ENCODE data around the gene OR51B6.
"Not testable (repeated sequence)": the region's sequence is repeated elsewhere in the genome, so short reads cannot be mapped to it uniquely, and the experiment has no call there.

Gene OR51B6, protein sequence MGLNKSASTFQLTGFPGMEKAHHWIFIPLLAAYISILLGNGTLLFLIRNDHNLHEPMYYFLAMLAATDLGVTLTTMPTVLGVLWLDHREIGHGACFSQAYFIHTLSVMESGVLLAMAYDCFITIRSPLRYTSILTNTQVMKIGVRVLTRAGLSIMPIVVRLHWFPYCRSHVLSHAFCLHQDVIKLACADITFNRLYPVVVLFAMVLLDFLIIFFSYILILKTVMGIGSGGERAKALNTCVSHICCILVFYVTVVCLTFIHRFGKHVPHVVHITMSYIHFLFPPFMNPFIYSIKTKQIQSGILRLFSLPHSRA
- 0 to 0.03 (median 0) reads per million in 18 experiments for total RNA-seq

DNA sequence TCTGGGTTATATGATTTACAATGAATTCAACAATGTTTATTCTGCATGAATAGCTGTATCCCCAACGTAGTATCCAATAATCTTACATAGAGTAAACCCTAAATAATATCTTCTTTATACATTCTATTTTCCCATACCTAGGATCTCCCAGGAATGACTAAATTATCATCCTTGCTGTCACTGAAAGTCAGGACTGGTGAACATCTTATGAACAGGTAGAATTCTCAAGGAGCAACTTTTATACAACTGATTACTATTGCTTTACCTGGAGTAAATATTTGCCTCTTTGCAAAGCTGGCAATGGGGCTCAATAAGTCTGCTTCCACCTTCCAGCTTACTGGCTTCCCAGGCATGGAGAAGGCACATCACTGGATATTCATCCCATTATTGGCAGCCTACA lies at the start of gene OR51B6:
Gene OR51B6, plus strand, starts transcription at position 301 of the 400 bp plus-strand sequence. Its CDS starts 0 bp downstream, at position 301.
- no peak for DNase-seq

DNA sequence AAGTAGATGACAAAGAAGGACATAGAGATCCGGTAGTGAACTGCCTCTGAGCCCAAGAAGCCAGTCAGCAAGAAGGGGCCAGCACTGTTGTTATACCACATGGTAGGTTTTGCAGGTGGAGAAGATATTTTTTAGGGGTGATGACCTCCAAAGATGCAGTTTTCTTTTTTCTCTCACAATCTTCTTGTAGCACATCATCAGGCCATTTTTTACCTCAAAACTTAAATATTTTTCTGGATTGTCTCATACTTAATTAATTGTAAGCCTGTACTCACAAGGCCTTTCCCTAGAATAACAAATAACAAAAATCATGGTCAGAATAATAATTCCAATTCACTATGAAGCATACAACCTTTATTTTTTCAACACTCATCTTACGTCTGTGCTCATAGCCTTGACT lies 49.5 kb upstream of the OR51B6 start, which contains the start of gene OR51B4:
Gene OR51B4, minus strand, starts transcription at position 101 of the 400 bp plus-strand sequence. Its CDS starts 0 bp downstream, at position 101.
- DNase-seq = no peak

DNA sequence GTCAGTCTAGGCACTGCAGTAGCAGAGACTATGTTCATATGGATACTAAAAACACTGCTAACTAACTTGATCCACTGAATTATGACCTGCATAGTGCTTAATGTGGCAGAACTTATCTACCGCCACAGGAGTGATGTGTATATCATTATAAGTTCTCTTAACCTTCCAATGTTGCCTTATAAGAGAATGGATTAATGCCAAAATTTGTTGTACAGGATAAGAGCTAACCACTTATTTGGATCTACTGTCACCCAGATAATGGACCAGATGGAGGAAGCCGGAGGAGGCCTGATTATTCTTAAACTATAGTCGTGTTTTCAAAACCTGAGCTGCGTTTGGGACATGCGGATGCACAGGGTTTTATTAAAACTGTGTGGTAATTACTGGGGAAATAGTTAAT lies 47.7 kb upstream of the OR51B6 start:
- no peak for DNase-seq

DNA sequence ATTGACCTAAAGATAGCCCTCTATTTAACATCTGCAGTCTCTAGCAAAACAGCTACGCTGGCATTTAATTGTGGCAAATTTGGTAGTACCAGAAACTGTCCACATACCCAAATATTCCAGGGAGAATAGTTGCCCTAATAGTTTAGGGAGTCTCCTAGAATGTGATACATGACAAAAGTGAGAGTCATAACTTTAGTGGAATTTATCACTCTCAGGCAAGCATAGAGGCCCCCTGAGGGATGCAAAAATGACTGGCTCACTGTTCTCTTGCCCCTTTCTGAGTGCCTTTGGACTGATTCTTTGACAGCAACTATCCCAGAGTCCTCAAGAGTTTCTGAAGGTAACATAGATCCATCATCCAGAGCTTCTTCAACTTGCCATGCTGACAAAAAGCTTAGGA lies 47.3 kb upstream of the OR51B6 start:
- no peak for DNase-seq

DNA sequence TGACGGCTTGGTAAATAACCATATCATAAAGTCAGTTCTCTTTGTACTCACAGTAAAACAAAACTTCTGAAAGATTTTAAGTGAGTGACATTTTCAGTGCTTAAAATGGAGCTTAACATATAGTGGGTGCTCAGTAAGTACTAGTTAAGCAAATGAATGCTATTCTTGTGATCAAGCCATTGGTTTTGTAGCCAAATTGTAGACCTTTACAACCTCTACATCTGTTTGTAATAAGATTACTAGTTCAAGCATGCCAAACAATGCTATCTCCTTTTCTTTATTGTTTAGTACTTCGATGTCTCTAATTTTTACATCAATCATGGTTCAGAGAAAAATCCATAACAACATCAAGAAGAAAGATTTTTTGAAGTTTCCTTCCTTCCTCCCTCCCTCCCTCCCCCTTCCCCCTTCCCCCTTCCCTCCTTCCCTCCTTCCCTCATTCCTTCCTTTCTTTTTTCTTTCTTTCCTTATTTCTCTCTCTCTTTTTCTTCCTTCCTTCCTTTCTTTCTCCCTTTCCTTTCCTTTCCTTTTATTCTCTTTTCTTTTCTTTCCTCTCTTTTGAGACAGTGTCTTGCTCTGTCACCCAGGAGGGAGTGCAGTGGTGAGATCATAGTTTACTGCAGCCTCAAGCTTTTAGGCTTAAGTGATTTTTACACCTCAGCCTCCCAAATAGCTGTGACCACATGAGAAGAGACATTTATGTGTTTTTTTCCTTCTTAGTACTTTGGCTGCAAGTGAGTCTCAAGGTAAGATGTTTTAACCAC lies 43.9 kb upstream of the OR51B6 start:
- no peak for DNase-seq

DNA sequence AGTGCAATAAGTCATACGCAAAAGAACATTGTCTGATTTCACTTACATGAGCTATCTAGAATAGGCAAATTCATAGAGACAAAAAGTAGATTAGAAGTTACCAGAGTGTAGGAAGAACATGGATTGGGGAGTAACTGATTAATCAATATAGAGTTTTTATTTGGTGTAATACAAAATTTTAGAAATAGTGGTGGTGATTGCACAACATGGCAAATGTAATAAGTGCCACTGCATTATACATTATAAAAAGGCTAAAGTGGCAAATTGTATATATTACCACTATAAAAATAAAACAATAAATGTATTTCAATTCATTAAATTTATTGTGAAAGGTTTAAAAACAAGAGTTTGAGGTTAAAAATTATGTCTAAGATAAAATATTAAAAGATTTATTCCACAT lies 40.9 kb upstream of the OR51B6 start:
- DNase-seq = no peak

DNA sequence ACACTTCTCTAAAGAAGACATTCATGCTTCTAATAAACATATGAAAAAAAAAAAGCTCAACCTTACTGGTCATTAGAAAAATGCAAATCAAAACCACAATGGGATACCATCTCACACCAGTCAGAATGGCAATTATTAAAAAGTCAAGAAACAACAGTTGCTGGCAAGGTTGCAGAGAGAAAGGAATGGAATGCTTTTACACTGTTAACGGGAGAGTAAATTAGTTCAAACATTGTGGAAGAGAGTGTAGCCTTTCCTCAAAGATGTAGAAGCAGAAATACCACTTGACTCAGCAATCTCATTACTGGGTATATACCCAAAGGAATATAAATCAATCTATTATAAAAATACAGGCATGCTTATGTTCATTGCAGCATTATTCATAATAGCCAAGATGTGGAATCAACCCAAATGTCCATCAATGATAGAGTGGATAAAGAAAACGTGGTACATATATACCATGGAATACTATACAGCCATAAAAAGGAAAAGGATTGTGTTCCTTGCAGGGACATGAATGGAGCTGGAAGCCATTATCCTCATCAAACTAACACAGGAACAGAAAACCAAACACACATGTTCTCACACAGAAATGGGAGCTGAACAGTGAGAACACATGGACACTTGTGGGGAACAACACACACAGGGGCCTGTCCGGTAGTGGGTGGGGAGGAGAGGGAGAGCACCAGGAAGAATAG lies 37.8 kb upstream of the OR51B6 start:
- DNase-seq = not testable (repeated sequence)

DNA sequence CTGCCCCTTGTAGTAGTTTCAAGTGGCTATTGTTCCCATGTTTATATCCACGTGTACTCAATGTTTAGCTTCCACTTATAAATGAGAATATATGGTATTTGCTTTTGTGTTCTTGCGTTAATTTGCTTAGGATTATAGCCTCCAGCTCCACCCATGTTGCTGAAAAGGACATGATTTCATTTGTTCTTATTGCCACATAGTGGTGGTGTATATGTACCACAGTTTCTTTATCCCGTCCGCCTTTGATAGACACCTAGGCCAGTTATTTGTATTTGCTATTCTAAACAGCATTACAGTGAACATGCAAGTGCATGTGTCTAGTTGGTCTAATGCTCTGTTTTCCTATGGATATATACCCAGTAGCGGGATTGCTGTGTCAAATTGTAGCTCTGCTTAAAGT lies 34.0 kb upstream of the OR51B6 start:
- DNase-seq = no peak

DNA sequence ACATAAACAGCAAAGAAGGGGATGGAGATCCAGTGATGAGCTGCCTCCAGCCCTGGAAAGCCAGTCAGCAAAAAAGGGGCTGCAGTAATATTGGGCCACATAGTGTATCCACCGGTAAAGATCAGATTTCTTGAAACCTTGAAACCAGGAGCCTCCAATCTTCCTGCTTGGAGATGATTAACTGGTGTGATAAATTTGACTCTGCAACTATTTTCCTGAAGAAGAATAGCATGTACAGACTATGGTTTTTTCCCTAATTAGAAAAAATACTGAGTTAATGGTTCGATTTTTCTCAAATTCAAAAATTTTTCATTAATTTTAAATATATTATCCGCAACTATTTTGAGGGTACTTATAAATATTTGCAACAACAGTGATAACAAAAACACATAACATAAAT lies 27.1 kb upstream of the OR51B6 start, which contains the start of gene OR51B2:
Gene OR51B2, minus strand, starts transcription at position 101 of the 400 bp plus-strand sequence. Its CDS starts 0 bp downstream, at position 101.
- no peak for DNase-seq

DNA sequence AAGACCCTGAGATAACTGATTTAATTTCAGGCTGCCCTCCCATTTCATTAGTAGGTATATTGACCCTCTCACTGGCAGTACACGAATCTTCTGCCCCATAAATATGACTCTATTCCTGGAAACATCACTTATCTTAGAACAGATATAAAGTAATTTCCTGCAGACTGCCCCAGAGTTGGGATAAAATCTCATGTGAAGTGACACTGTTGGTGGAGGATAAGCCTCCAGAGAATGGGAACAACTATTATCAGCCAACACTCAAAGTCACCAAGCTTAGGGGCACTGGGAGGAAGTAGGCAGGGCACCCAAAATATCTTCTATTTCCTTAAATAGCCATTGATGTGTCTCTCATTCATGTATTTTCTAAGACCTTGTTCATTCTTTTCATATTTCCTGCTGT lies 16.1 kb upstream of the OR51B6 start:
- DNase-seq = no peak

DNA sequence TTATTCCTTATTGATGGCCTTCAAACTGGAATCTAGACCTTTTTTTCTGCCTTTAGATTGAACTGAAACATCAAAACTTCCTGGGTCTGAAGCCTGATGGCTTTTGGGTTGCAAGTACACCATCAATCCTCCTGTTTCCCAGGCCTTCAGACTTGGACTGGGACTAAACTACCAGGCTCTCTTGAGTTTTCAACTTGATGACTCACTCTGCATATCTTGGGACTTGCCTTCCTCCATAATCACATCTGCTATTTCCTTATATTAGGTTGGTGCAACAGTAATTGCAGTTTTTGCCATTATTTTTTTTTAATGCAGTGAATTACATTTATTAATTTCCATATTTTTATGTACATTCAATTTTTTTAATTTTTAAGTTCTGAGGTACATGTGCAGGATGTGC lies 15.0 kb upstream of the OR51B6 start:
- DNase-seq = no peak

DNA sequence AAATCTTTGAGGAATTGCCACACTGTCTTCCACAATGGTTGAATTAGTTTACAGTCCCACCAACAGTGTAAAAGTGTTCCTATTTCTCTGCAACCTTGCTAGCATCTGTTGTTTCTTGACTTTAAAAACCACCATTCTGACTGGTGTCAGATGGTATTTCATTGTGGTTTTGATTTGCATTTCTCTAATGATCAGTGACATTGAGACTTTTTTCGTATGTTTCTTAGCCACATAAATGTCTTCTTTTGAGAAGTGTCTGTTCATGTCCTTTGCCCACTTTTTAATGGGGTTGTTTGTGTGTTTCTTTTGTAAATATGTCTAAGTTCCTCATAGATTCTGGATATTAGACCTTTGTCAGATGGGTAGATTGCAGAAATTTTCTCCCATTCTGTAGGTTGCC lies 14.1 kb upstream of the OR51B6 start:
- not testable (repeated sequence) for DNase-seq

DNA sequence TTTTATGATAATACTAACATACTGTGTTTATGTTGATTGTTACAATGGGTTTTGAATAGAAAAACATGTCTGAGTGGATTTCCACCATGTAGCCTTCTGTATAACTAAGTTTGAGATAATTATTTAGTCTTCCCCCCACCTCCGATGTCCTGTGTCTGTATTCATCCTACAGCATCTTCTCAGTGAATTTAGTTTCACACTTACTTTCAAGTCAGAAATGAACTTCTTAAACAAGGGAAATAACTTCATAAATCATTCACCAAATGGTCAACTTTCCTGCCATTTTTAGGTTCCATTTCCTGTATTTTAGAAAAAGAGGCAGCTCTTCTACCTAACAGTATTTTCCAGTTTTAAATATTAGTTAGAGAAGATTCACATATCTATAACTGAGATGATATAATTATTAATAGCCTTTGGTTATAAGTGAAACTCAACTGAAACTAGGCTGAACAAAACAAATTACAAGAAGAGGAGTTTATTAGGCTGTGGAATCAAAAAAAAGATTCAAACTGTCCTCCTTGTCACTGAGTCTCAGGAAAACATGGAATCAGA lies 11.5 kb upstream of the OR51B6 start:
- DNase-seq = no peak

DNA sequence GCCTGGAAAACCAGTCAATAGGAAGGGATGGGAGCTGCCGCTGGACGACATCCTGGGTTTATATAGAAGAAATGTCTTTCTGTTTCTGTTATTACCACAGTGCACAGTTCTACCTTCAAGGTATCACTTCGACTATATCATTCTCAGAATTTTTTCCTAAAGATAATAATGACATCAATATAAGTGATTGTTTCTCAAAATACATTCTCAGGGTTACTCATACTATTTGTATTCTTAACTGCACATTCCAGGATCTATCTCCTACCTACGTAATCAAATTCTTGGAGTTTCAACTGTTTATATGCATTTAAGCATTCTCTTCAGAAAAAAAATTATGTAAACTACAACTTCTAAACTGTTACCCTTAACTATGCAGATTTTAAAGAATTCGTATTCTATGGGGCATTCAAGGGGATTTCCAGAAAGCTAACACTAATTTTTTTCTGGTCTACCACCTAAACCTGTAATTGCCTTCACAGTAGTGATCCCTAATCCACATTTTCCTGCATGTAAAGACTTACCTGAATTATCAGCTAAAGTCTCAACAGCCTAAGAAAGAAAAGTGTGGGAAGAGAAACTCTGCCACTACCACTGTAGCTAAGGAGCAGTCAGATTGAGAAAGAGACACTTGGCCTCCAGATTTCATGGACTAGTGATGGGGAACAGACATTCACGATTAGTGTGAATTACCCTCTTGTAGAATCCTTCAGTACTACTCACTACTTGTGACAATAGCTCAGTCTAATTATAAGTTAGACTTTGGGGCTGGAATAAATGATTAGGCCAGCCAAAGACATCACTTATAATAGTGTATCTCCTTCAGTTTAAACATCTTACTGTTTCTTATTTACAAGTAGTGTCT lies 7.6 kb upstream of the OR51B6 start, which contains the start of gene OR51B5:
Gene OR51B5, minus strand, starts transcription at position 51 of the 862 bp plus-strand sequence. Its CDS starts 0 bp downstream, at position 51.
- no peak for DNase-seq

DNA sequence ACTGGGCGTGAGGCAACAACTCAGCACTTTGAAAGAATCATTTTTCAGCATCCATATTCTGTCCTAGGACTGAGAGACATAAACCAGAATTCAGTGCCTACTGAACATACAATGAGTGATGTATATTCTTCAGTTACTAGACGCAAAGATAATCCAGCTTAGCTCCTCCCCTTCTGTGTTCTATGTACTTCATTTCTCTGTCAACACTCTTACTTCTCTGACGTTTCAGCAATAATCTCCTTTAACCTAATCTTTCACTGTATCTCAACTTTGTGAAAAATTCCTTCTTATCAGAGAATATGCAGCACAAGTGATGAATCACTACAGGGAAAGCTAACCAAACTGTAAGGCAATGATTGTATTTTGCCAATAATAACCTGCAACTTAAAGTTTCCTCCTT lies 5.5 kb upstream of the OR51B6 start:
- DNase-seq = no peak

DNA sequence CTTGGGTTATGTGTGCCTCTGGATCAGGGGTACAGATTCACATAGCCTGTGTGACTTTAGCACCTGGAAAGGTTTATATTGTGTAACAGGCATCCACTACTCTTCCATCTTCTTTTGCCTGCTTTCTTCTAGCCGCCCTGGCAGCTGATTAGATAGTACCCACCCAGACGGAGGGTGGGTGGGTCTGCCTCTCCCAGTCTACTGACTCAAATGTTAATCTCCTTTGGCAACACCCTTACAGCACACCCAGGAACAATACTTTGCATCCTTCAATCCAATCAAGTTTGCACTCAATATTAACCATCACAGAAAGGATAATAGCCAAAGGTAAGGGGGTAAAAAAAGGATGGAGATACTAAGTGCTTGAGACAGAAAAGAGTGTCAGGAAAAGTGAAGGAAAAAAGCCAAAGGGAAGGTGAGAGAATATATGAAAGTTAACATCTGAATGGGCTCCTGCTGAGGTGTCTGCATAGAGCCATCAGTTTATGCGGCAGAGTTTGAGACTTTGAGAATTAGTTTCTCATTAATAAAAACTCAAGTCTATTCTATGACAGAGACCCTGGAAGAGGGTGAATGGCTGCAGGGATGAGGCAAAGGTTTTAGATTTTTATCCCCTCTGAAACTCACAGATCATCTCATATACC lies 2.6 kb upstream of the OR51B6 start:
- DNase-seq = no peak

DNA sequence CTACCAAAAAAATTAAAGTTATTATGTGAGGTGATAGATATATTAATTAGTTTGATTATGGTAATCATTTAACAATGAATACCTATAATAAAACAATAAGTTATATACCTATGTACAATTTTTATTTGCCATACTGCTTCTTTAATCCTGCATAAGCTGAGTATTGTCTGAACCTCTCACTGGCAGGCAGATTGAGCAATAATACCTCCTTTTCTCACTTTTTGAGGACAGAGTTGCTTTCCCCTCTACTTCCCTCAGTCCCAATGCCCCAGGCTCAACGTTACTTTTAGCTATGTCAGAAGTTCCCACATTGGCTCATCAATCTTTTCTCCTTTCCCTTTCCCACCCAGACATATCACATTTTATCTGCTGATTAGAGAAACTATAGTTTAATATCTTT lies 1.8 kb upstream of the OR51B6 start:
- DNase-seq = no peak

DNA sequence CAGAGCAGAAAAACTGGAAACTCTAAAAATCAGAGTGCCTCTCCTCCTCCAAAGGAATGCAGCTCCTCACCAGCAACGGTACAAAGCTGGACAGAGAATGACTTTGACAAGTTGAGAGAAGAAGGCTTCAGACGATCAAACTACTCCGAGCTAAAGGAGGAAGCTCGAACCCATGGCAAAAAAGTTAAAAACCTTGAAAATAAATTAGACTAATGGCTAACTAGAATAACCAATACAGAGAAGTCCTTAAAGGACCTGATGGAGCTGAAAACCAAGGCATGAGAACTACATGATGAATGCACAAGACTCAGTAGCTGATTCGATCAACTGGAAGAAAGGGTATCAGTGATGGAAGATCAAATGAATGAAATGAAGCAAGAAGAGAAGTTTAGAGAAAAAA lies 4.7 kb downstream of the OR51B6 start:
- not testable (repeated sequence) for DNase-seq

DNA sequence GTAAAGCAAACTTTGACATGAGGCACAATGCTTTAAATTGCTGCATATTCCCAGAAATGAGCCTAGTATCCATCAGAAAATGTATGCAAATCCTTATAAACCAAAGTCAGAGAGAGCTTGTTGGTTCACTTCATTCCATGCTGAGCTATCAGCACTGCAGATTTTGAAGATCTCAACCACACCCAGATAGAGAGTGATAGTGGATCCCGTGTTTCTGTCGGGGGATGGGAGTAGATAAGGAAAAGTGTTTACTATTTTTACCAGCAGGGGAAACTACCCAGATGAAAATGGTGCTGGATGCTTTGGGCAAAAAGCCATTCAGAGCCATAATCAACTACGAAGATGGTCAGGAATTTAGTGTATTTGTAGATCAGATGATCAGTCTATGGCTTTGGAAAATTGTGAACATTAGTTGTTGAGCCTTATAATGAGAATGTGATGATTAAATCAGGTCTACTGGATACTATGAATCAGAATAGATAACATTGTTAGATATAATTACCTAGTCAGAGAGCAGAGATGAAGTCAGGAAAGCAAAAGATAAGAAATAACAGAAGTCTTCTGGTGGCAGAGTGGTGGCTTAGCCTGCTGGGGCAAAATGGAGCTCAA lies 10.8 kb downstream of the OR51B6 start:
- no peak for DNase-seq

DNA sequence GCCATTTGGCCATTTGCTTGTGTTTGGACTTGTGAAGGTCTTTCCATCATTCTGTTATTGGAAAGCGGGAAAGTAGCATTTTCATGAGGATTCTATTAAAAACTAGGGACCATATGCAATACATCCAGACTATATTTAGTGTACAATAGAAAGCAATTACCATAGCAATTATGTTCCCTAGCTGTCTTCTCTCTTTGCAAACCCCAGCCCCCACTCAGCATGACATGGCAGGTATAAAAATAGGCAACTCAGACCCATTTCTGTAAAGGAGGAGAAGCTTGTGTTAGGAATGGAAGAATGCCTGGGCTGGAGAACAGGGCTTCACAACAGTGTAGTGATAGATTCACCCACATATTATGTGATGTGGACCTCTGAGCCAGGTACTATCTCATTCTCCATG lies 12.4 kb downstream of the OR51B6 start:
- DNase-seq = no peak

DNA sequence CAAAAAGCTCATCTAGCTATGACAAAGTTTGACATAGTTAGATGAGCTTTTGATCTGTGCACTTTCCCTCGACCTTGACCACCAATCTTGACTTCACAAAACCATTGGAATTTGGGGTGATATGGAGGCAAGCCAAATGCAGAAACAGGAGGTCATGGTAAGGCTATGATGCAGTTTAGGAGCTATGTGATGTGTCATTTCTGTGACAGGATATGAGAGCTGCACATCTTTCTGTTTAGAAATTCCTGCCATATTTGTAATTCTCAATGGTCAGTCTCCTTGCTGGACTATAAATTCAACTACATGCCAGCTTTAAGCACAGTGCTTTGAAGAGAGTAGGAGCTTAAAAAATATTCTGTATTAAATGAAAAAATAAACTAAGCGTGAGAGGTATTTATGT lies 12.9 kb downstream of the OR51B6 start:
- DNase-seq = no peak

All from inflammatory macrophage (primary cell).